ENCODE measurements around the gene TMEM256. TPM values are rescaled to one million over a fixed set of nuclear protein-coding genes. Genes with fewer than 3 reads are reported as not detected.

TMEM256 gene
- total RNA-seq, 4 donors from 2014 or later: 31.1 to 66.6 (median 57.8) TPM

GRCh38 chr17:7425756-7426155, 21.9 kb upstream of the TMEM256 start:
- Histone ChIP-seq H3K27ac (no peak overlapping the region), H3K4me3 (no peak overlapping the region), H3K9me3 (no peaks in the 10 kb centered on the region), H3K36me3 (no peaks in the 10 kb centered on the region), H3K4me1 (no peaks in the 10 kb centered on the region), H3K27me3 (peaks cover 3% of the 10 kb centered on the region)
- TF ChIP-seq POLR2A (IDR thresholded peaks at IDR 0.05): no peak
- no peak for TF ChIP-seq EP300 (IDR thresholded peaks at IDR 0.05)
- no peak for TF ChIP-seq POLR2AphosphoS5 (IDR thresholded peaks at IDR 0.05)
- no peak for TF ChIP-seq CTCF (IDR thresholded peaks at IDR 0.05)
- ATAC-seq: no peak
- WGBS, 2 donors (ENCODE audit: low coverage in 1 of 2): 50% methylated on average over 2 of the region's 8 CpGs; no CpG with 5 or more reads in 1 of the 2 donors

GRCh38 chr17:7425316-7425715, 21.4 kb upstream of the TMEM256 start, which contains the start of gene SPEM2:
SPEM2 (plus strand) TSS chr17:7425616; CDS start chr17:7425689, 73 bp downstream.
- TF ChIP-seq POLR2A (IDR thresholded peaks at IDR 0.05) (no peak), EP300 (IDR thresholded peaks at IDR 0.05) (no peak), CTCF (IDR thresholded peaks at IDR 0.05) (no peak), POLR2AphosphoS5 (IDR thresholded peaks at IDR 0.05) (no peak)
- Histone ChIP-seq H3K36me3 (no peaks in the 10 kb centered on the region), H3K9me3 (no peaks in the 10 kb centered on the region), H3K27me3 (peaks cover 8% of the 10 kb centered on the region), H3K27ac (no peak within 1 kb of the TSS), H3K4me3 (no peak within 1 kb of the TSS), H3K4me1 (no peaks in the 10 kb centered on the region)
- no peak for ATAC-seq
- 94 to 100% methylated on average over 1 to 3 of the region's 7 CpGs for WGBS, 2 donors (ENCODE audit: low coverage in 1 of 2)

GRCh38 chr17:7423679-7424078, 19.8 kb upstream of the TMEM256 start:
- 30 to 36% methylated on average over 3 of the region's 4 CpGs for whole genome bisulfite sequencing, 2 donors (ENCODE audit: low coverage in 1 of 2)
- ATAC-seq: no peak
- H3K4me3 ChIP-seq: no peak overlapping the region
- H3K27me3 ChIP-seq: peaks cover 16% of the 10 kb centered on the region
- H3K27ac ChIP-seq: no peak overlapping the region
- H3K4me1 ChIP-seq: no peaks in the 10 kb centered on the region
- H3K36me3 ChIP-seq: no peaks in the 10 kb centered on the region
- TF ChIP-seq POLR2A (IDR thresholded peaks at IDR 0.05) (no peak), CTCF (IDR thresholded peaks at IDR 0.05) (no peak), EP300 (IDR thresholded peaks at IDR 0.05) (no peak), POLR2AphosphoS5 (IDR thresholded peaks at IDR 0.05) (no peak)
- H3K9me3 ChIP-seq: no peaks in the 10 kb centered on the region

GRCh38 chr17:7421186-7421585, 17.3 kb upstream of the TMEM256 start:
- TF ChIP-seq EP300 (IDR thresholded peaks at IDR 0.05) (no peak), CTCF (IDR thresholded peaks at IDR 0.05) (no peak), POLR2A (IDR thresholded peaks at IDR 0.05) (no peak), POLR2AphosphoS5 (IDR thresholded peaks at IDR 0.05) (no peak)
- Histone ChIP-seq H3K4me3 (no peak overlapping the region), H3K27me3 (peaks cover 16% of the 10 kb centered on the region), H3K9me3 (no peaks in the 10 kb centered on the region), H3K4me1 (no peaks in the 10 kb centered on the region), H3K27ac (no peak overlapping the region), H3K36me3 (peaks cover 0 to 21% of the 10 kb centered on the region in 2 donors)
- WGBS, 2 donors (ENCODE audit: low coverage in 1 of 2): 90 to 95% methylated on average over 2 to 4 of the region's 16 CpGs
- ATAC-seq: no peak

GRCh38 chr17:7419819-7420610, 16.1 kb upstream of the TMEM256 start, which contains the start of gene SPEM1:
SPEM1 (plus strand) TSS chr17:7420324; CDS start chr17:7420385, 61 bp downstream.
- H3K27me3 ChIP-seq: peaks cover 16% of the 10 kb centered on the region
- WGBS, 2 donors (ENCODE audit: low coverage in 1 of 2): 19 to 70% methylated on average over 3 to 13 of the region's 17 CpGs
- TF ChIP-seq CTCF (IDR thresholded peaks at IDR 0.05) (no peak), POLR2A (IDR thresholded peaks at IDR 0.05) (no peak), EP300 (IDR thresholded peaks at IDR 0.05) (no peak), POLR2AphosphoS5 (IDR thresholded peaks at IDR 0.05) (no peak)
- no peaks in the 10 kb centered on the region for H3K4me1 ChIP-seq
- no peak within 1 kb of the TSS for H3K4me3 ChIP-seq
- H3K27ac ChIP-seq: no peak within 1 kb of the TSS
- no peak for ATAC-seq
- no peaks in the 10 kb centered on the region for H3K9me3 ChIP-seq
- H3K36me3 ChIP-seq: peaks cover 0 to 33% of the 10 kb centered on the region in 2 donors
